Measurements from ENCODE around the gene TAF6.

Gene TAF6

GRCh38 chr7:100061518-100062193 lies 57.5 kb downstream of the TAF6 start:
- Mint-ChIP-seq H3K36me3 (ENCODE audit: low read depth) (peaks cover 34% of the 10 kb centered on the region), H3K4me1 (ENCODE audit: low read depth) (peaks cover 2% of the 10 kb centered on the region), H3K4me3 (no peak overlapping the region), H3K9me3 (no peaks in the 10 kb centered on the region), H3K27ac (no peak overlapping the region), H3K27me3 (ENCODE audit: low read depth) (no peaks in the 10 kb centered on the region)

DNA sequence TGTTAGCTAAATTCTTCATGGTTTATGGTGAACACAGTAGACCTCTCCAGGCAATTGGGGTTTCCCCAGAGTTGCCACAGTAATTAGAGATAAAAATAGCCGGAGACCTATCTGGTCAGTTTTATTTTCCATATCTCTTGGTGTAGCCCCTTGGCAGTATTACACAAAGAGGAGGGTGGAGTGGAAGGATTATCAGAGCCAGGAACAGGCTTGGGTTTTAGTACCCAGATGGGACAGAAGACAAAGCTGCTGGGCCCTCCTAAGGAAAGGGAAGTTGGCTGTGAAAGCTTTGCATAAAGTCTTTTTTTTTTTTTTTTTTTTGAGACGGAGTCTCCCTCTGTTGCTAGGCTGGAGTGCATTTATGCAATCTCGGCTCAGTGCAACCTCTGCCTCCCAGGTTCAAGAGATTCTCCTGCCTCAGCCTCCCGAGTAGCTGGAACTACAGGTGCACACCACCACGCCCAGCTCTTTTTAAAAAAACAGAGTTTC lies 59.9 kb downstream of the TAF6 start:
- H3K27ac Mint-ChIP-seq: no peak overlapping the region
- no peak overlapping the region for H3K4me3 Mint-ChIP-seq
- H3K27me3 Mint-ChIP-seq (ENCODE audit: low read depth): no peaks in the 10 kb centered on the region
- no peaks in the 10 kb centered on the region for H3K9me3 Mint-ChIP-seq
- peaks cover 2% of the 10 kb centered on the region for H3K4me1 Mint-ChIP-seq (ENCODE audit: low read depth)
- H3K36me3 Mint-ChIP-seq (ENCODE audit: low read depth): peaks cover 28% of the 10 kb centered on the region
